ENCODE results near the gene ARHGAP45. TPM values are rescaled to one million over a fixed set of nuclear protein-coding genes. Genes with fewer than 3 reads are reported as not detected.

The ARHGAP45 gene
- total RNA-seq, 6 experiments from 2014 or later, result 4.2 to 10.0 (median 7.3) TPM

DNA sequence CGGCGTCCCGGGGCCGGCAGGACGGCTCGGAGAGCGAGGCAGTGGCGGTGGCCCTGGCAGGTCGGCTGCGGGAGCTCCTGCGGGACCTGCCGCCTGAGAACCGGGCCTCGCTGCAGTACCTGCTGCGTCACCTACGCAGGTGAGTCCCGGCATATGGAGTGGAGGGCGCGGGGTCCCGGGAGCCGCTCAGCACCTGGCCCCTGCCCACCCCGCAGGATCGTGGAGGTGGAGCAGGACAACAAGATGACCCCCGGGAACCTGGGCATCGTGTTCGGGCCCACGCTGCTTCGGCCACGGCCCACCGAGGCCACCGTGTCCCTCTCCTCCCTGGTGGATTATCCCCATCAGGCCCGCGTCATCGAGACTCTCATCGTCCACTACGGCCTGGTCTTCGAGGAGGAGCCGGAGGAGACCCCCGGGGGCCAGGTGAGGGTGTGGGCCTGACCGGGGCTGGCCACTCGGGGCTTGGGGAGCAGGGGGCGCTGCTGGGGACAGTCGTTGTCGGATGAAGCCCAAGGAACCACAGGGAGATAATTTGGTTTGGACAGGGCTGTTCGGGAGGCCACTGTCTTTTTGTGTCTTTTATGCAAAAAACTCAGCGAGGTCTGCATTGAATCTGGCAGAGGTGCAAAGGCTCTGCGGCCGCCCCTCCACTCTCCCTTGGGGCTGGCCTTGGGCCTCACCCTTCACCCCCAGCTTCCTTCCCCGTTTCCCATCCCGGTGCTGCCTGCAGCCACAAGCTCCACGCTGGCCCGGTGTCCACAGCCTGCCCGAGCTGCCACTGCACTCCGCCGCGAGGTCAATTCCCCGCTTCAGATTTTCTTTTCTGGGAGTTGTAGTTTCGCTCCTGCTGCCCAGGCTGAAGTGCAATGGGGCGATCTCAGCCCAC is 16.2 kb downstream of the ARHGAP45 start:
- TF ChIP-seq, protein P1, sequence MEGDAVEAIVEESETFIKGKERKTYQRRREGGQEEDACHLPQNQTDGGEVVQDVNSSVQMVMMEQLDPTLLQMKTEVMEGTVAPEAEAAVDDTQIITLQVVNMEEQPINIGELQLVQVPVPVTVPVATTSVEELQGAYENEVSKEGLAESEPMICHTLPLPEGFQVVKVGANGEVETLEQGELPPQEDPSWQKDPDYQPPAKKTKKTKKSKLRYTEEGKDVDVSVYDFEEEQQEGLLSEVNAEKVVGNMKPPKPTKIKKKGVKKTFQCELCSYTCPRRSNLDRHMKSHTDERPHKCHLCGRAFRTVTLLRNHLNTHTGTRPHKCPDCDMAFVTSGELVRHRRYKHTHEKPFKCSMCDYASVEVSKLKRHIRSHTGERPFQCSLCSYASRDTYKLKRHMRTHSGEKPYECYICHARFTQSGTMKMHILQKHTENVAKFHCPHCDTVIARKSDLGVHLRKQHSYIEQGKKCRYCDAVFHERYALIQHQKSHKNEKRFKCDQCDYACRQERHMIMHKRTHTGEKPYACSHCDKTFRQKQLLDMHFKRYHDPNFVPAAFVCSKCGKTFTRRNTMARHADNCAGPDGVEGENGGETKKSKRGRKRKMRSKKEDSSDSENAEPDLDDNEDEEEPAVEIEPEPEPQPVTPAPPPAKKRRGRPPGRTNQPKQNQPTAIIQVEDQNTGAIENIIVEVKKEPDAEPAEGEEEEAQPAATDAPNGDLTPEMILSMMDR (IDR thresholded peaks at IDR 0.05), result no peak
- TF ChIP-seq POLR2A (IDR thresholded peaks at IDR 0.05), result no peak
- DNase-seq, result peak in 1 of 3 donors; percentile 59
- Histone ChIP-seq H3K36me3 (peaks cover 0 to 13% (median 3%) of the 10 kb centered on the region in 4 donors), H3K9me3 (no peaks in the 10 kb centered on the region), H3K27me3 (no peaks in the 10 kb centered on the region), H3K4me3 (peak overlapping the region in 1 of 3 donors; percentile 18), H3K4me1 (peaks cover 0 to 14% (median 3%) of the 10 kb centered on the region in 4 donors), H3K27ac (no peak overlapping the region)
- 53% methylated on average over 9 of the region's 59 CpGs for WGBS (ENCODE audit: insufficient coverage, low coverage, low lambda C conversion rate, missing lambda C conversion rate)
- no peak for ATAC-seq
- intact Hi-C loops (cut with DNase I), result no loop called here

DNA sequence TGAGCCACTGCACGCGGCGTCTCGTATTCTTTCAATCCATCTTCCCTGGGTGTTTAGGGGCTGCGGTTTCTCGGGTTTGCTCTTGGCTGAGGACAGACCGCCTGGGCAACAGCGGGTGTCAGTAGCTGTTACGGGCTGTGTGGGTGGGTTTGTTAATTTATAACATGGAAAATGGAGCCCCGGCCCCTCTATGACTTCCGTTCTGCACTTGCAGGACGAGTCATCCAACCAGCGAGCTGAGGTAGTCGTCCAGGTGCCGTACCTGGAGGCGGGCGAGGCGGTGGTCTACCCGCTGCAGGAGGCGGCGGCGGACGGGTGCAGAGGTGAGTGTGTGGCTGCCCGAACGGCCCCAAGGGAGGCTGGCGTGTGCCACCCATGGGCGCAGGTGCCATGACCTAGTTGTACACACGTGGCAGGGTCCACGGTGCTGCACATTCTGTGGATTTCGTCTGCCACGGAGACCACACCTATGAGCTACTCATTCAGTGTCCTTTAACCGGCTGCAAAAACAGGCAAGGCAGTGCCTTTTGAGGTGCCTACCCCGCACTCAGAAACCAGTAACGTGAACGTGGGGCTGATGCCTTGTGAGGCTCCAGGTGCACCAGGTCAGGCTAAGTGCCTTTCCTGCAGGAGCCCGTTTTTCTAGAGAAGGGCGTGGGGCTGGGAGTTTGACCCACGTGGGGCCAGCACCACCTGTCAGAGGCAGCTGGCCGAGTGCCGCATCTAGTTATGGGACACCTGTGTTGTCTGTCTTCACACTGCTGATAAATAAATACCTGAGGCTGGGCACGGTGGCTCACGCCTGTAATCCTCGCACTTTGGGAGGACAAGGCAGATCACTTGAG is 17.3 kb downstream of the ARHGAP45 start:
- no peak for TF ChIP-seq POLR2A (IDR thresholded peaks at IDR 0.05)
- TF ChIP-seq, protein P1 (IDR thresholded peaks at IDR 0.05), result no peak
- peaks cover 0 to 14% (median 3%) of the 10 kb centered on the region in 4 donors for H3K4me1 ChIP-seq
- H3K4me3 ChIP-seq, result no peak overlapping the region
- 51% methylated on average over 8 of the region's 43 CpGs for WGBS (ENCODE audit: insufficient coverage, low coverage, low lambda C conversion rate, missing lambda C conversion rate)
- no peaks in the 10 kb centered on the region for H3K27me3 ChIP-seq
- no peak overlapping the region for H3K27ac ChIP-seq
- H3K36me3 ChIP-seq, result peaks cover 0 to 23% (median 7%) of the 10 kb centered on the region in 4 donors
- H3K9me3 ChIP-seq, result no peaks in the 10 kb centered on the region
- DNase-seq (no peak), ATAC-seq (no peak)
- intact Hi-C loops (cut with DNase I), result no loop called here

DNA sequence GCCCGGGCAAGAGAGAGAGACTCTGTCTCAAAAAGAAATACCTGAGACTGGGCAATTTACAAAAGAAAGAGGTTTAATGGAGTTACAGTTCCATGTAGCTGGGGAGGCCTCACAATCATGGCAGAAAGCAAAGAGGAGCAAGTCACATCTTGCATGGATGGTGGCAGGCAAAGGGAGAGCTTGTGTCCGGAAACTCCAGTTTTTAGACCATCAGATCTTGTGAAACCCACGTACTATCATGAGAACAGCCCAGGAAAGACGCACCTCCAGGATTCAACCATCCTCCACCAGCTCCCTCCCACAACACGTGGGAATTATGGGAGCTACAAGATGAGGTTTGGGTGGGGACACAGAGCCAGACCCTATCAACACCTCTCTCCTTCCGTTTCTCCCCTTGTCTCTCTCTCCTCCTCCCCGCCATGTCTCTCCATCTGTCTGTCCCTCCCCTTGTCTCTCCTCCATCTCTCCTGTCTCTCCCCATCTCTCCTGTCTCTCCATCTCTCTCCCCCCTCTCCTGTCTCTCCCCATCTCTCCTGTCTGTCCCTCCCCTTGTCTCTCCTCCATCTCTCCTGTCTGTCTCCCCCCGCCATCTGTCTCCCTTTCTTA is 18.2 kb downstream of the ARHGAP45 start:
- no peak for ATAC-seq
- H3K36me3 ChIP-seq, result peaks cover 0 to 27% (median 9%) of the 10 kb centered on the region in 4 donors

More for the DNA sequence above, 18.2 kb downstream of the ARHGAP45 start:
- DNase-seq, result no peak
- intact Hi-C loops (cut with DNase I), result no loop called here
- TF ChIP-seq, protein P1 (IDR thresholded peaks at IDR 0.05), result no peak
- no peak for TF ChIP-seq POLR2A (IDR thresholded peaks at IDR 0.05)
- 80% methylated on average over 4 of the region's 8 CpGs for WGBS (ENCODE audit: insufficient coverage, low coverage, low lambda C conversion rate, missing lambda C conversion rate)
- H3K27me3 ChIP-seq, result no peaks in the 10 kb centered on the region
- no peak overlapping the region for H3K27ac ChIP-seq
- H3K4me1 ChIP-seq, result peaks cover 0 to 14% (median 3%) of the 10 kb centered on the region in 4 donors
- H3K4me3 ChIP-seq, result no peak overlapping the region
- no peaks in the 10 kb centered on the region for H3K9me3 ChIP-seq

All from right lobe of liver (tissue), 6 donors.